IMR-90 (cell line): Measurements from ENCODE around the gene RAI1. TPM values are rescaled to one million over a fixed set of nuclear protein-coding genes. Genes with fewer than 3 reads are reported as not detected.

Experiments used
- ATAC-seq: fragments of 200-7000 bp; cut with Tn5 transposase; 2 replicates; pipeline ENCODE4 v1.9.1; 2020; ENCODE audit warnings: low read depth, mild to moderate bottlenecking, moderate library complexity
- BruUV-seq: library from RNA; stranded (reverse); fragments of 400-500 nt; replicated peaks from 2 replicates; lab custom pipeline; 2021; lab: Mats Ljungman, UMichigan
- CTCF ChIA-PET: fragments of 300-600 bp; formaldehyde crosslinking; extraction: SDS; loops from one replicate; lab custom pipeline; 2021; ENCODE audit warnings: antibody characterized with exemption; lab: Yijun Ruan, JAX
- POLR2A ChIA-PET: fragments of 300-600 bp; sonication (Branson Sonifier 250); formaldehyde crosslinking; loops from one replicate; lab custom pipeline; 2022; ENCODE audit warnings: antibody characterized with exemption; ENCODE audit not compliant: unreplicated experiment; lab: Charles Lee
- DNase-seq: peaks from one replicate; pipeline ENCODE4 v3.0.0; 2013
- H2AFZ ChIP-seq: replicated peaks from 2 replicates; pipeline ENCODE3; 2013; ENCODE audit warnings: low read length, mild to moderate bottlenecking; ENCODE audit not compliant: poor library complexity
- H2AK5ac ChIP-seq: 2 replicates; pipeline ENCODE4 v1.6.1; 2013; ENCODE audit warnings: low read depth, low read length, inconsistent platforms
- H2AK9ac ChIP-seq: replicated peaks from 2 replicates; pipeline ENCODE3; 2013; ENCODE audit warnings: mild to moderate bottlenecking, low read depth, low read length, moderate library complexity; ENCODE audit not compliant: poor library complexity
- H2BK120ac ChIP-seq: 2 replicates; pipeline ENCODE4 v1.6.1; 2013; ENCODE audit warnings: low read depth, low read length, inconsistent platforms
- H2BK15ac ChIP-seq: 3 replicates; pipeline ENCODE4 v1.6.1; 2013; ENCODE audit warnings: low read depth, low read length, inconsistent platforms
- H2BK20ac ChIP-seq: 2 replicates; pipeline ENCODE4 v1.6.1; 2013; ENCODE audit warnings: low read depth, mild to moderate bottlenecking, inconsistent platforms, low read length, moderate library complexity
- H2BK5ac ChIP-seq: 2 replicates; pipeline ENCODE4 v1.6.1; 2013; ENCODE audit warnings: mild to moderate bottlenecking, low read depth, low read length, inconsistent platforms; ENCODE audit not compliant: poor library complexity, severe bottlenecking
- H3K14ac ChIP-seq: replicated peaks from 2 replicates; pipeline ENCODE4 v1.6.1; 2013; ENCODE audit warnings: low read depth, low read length, inconsistent platforms
- H3K18ac ChIP-seq: 2 replicates; pipeline ENCODE4 v1.6.1; 2013; ENCODE audit warnings: low read depth, low read length, control low read depth
- H3K23ac ChIP-seq: 2 replicates; pipeline ENCODE4 v1.6.1; 2013; ENCODE audit warnings: low read depth, low read length, inconsistent platforms
- H3K27ac ChIP-seq: 2 replicates; pipeline ENCODE4 v1.5.1; 2013; ENCODE audit warnings: mild to moderate bottlenecking, control low read depth, low read length; ENCODE audit not compliant: insufficient read depth
- H3K27me3 ChIP-seq: 2 replicates; pipeline ENCODE4 v1.6.1; 2013; ENCODE audit warnings: low read length; ENCODE audit not compliant: control insufficient read depth, insufficient read depth
- H3K36me3 ChIP-seq: 2 replicates; pipeline ENCODE4 v1.6.1; 2013; ENCODE audit warnings: low read length, mixed read lengths; ENCODE audit not compliant: control insufficient read depth, insufficient read depth
- H3K4ac ChIP-seq: 2 replicates; pipeline ENCODE4 v1.6.1; 2013; ENCODE audit warnings: low read depth, low read length, inconsistent platforms
- H3K4me1 ChIP-seq: 2 replicates; pipeline ENCODE4 v1.6.1; 2013; ENCODE audit warnings: low read length, mixed read lengths; ENCODE audit not compliant: control insufficient read depth, insufficient read depth
- H3K4me2 ChIP-seq: 2 replicates; pipeline ENCODE4 v1.6.1; 2013; ENCODE audit warnings: low read depth, mild to moderate bottlenecking, control low read depth, low read length, moderate library complexity
- H3K4me3 ChIP-seq: 2 replicates; pipeline ENCODE4 v1.5.1; 2013; ENCODE audit warnings: low read depth, mild to moderate bottlenecking, control low read depth, low read length, moderate library complexity; ENCODE audit not compliant: insufficient read depth
- H3K56ac ChIP-seq: 2 replicates; pipeline ENCODE4 v1.6.1; 2013; ENCODE audit warnings: low read length, inconsistent platforms; ENCODE audit not compliant: insufficient read depth; ENCODE audit errors: extremely low read depth
- H3K79me1 ChIP-seq, 2 experiments: 2 replicates each; pipeline ENCODE4 v1.6.1; 2013; ENCODE audit warnings: low read length in 2 of 2, inconsistent platforms in 1 of 2, low read depth in 1 of 2
- H3K9ac ChIP-seq: 2 replicates; pipeline ENCODE4 v1.6.1; 2013; ENCODE audit warnings: low read depth, low read length, control low read depth
- H3K9me1 ChIP-seq: 2 replicates; pipeline ENCODE4 v1.6.1; 2013; ENCODE audit warnings: low read length, inconsistent platforms; ENCODE audit not compliant: insufficient read depth
- H3K9me3 ChIP-seq: 2 replicates; pipeline ENCODE4 v1.6.1; 2013; ENCODE audit warnings: low read length; ENCODE audit not compliant: control insufficient read depth, insufficient read depth
- H4K20me1 ChIP-seq: 2 replicates; pipeline ENCODE4 v1.6.1; 2013; ENCODE audit warnings: low read length, inconsistent platforms; ENCODE audit not compliant: insufficient read depth
- H4K5ac ChIP-seq: 2 replicates; pipeline ENCODE4 v1.6.1; 2013; ENCODE audit warnings: mild to moderate bottlenecking, low read depth, low read length, control low read depth
- H4K8ac ChIP-seq, 2 experiments: 2 replicates each; pipeline ENCODE4 v1.6.1; 2013; ENCODE audit warnings: low read depth in 2 of 2, low read length in 2 of 2, control low read depth in 1 of 2, inconsistent platforms in 1 of 2
- H4K91ac ChIP-seq: 2 replicates; pipeline ENCODE4 v1.6.1; 2013; ENCODE audit warnings: low read depth, low read length, inconsistent platforms; ENCODE audit not compliant: insufficient read depth
- BHLHE40 ChIP-seq: fragments of 150-350 bp; IDR thresholded peaks from 2 replicates; pipeline ENCODE4 v1.6.1; 2016; ENCODE audit warnings: mild to moderate bottlenecking, low read depth, low read length
- CEBPB ChIP-seq: IDR thresholded peaks from 2 replicates; pipeline ENCODE4 v1.6.1; 2012; ENCODE audit warnings: low read depth, low read length, improper control_type of control experiment
- CTCF ChIP-seq: conservative IDR thresholded peaks from 2 replicates; pipeline ENCODE4 v1.5.1; 2012; ENCODE audit warnings: mild to moderate bottlenecking, low read depth, low read length, improper control_type of control experiment
- FOS ChIP-seq: fragments of 150-350 bp; IDR thresholded peaks from 2 replicates; pipeline ENCODE4 v1.6.1; 2016; ENCODE audit warnings: low read depth, low read length
- MAFK ChIP-seq: IDR thresholded peaks from 2 replicates; pipeline ENCODE4 v1.6.1; 2012; ENCODE audit warnings: low read depth, low read length, improper control_type of control experiment
- NFE2L2 ChIP-seq: fragments of 150-350 bp; IDR thresholded peaks from 2 replicates; pipeline ENCODE4 v1.6.1; 2016; ENCODE audit warnings: low read depth, mild to moderate bottlenecking, low read length
- USF2 ChIP-seq: fragments of 150-350 bp; IDR thresholded peaks from 2 replicates; pipeline ENCODE4 v1.6.1; 2017; ENCODE audit warnings: mild to moderate bottlenecking, antibody characterized with exemption, low read length, low read depth
- whole genome bisulfite sequencing, 2 experiments: methylation state at CpG; one replicate each; pipeline versions ENCODE4 v1.1.5 to v1.1.7; 2013; ENCODE audit warnings: missing lambda C conversion rate in 2 of 2; ENCODE audit not compliant: insufficient read length in 1 of 2; ENCODE audit errors: extremely low coverage in 2 of 2; 5-methylcytosine and 5-hydroxymethylcytosine counted together
- dilution Hi-C: fragments of 300-500 bp; cut with HindIII; formaldehyde crosslinking; loops from one replicate; pipeline ENCODE4 v1.14.3; 2018; ENCODE audit warnings: low sequenced_read_pairs; ENCODE audit not compliant: unreplicated experiment
- in situ Hi-C: fragments of 300-500 bp; cut with MboI; formaldehyde crosslinking; loops from 3 replicates; pipeline ENCODE4 v1.14.3; 2019; ENCODE audit warnings: low sequenced_read_pairs, inconsistent platforms, mixed read lengths
- intact Hi-C: fragments of 100-400 bp; cut with micrococcal nuclease; formaldehyde crosslinking; loops from 2 replicates; pipeline ENCODE4 v1.10.0; 2022
- polyA plus RNA-seq, 3 experiments: library from polyadenylated mRNA; depleted of rRNA; stranded (reverse); fragments of >200 nt; gene quantifications; 2 replicates each; pipeline ENCODE4 v1.2.3, GENCODE V29; 2012; ENCODE audit warnings: low replicate concordance in 1 of 3
- total RNA-seq: library from RNA; depleted of rRNA; stranded (reverse); fragments of >200 nt; gene quantifications from 2 replicates; pipeline ENCODE4 v1.2.3, GENCODE V29; 2012

Gene RAI1
- total and polyA plus RNA-seq, 2 of the 4 experiments (the other 2 are of a cell fraction), result 1.8 to 10.5 TPM

DNA sequence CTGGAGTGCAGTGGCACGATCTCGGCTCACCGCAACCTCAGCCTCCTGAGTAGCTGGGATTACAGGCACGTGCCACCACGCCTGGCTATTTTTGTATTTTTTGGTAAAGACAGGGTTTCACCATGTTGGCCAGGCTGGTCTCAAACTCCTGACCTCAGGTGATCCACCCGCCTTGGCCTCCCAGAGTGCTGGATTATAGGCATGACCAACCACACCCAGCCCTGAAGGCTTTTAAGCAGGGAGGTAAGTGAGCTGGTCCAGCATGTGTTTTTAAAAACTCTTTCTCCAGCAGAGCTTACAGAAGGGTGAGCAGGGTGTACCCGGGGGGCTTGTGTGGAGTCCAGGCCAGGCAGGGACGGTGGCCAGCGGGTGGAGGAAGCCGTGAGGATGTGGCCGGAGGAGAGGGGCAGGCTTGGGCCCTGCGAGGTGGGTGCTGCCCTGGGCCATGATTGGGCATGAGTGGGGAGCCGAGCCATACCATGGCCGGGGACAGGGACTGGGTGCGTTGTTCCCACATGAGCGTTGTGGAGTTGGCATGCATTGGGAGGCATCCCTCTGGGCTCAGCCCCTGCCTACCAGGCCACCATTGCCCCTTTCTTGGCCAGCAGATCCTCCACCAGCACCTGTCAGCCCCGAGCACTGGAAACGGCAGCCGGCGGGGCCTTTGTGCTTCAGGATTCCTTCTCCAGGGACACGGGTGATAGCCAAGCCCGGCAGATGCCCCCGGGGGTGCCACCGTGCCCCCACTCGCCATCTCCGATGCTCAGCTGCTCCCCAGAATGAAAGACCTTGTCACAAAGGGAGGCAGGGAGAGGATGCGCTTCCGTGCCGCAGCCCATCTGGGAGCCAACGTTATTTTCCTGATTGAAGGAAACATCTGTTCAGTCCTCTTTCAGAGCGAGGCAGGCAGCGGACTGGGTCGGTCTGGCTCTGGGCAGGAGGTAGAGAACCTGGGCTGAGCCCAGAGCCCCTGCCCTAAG is 64.5 kb downstream of the RAI1 start:
- in situ Hi-C loops, result no loop called here
- TF ChIP-seq BHLHE40 (no peak), NFE2L2 (no peak), CTCF (no peak), MAFK (no peak), FOS (no peak), USF2 (no peak), CEBPB (no peak)
- CTCF ChIA-PET, result interaction anchor here (0.6 kb wide), 1 partner anchor 66 kb away, joined by 6 read pairs; no protein-coding TSS in a partner anchor
- H3K18ac ChIP-seq, result no peak overlapping the region
- intact Hi-C loops, result loop anchor here (10.0 kb wide), 1 partner anchor 391 kb away; no protein-coding TSS in a partner anchor
- no TSS peak for BruUV-seq
- H3K56ac ChIP-seq, result no peak overlapping the region
- H3K4me1 ChIP-seq, result peaks cover 24% of the 10 kb centered on the region
- peaks cover 5% of the 10 kb centered on the region; the same call in 1 of the 2 replicates for H3K36me3 ChIP-seq
- H3K9me3 ChIP-seq, result no peaks in the 10 kb centered on the region
- H4K5ac ChIP-seq, result no peak overlapping the region
- no peak overlapping the region for H3K9ac ChIP-seq
- H2BK15ac ChIP-seq, result no peak overlapping the region
- no peak overlapping the region for H3K14ac ChIP-seq
- H3K27ac ChIP-seq, result no peak overlapping the region
- no peak overlapping the region; the same call in 1 of the 2 replicates for H3K23ac ChIP-seq
- H2BK5ac ChIP-seq, result no peak overlapping the region
- H2BK20ac ChIP-seq, result no peak overlapping the region
- H2AK9ac ChIP-seq, result peak overlapping the region; percentile 15
- dilution Hi-C loops, result no loop called here
- no peak overlapping the region for H3K4me2 ChIP-seq
- H3K4ac ChIP-seq, result no peak overlapping the region
- H3K9me1 ChIP-seq, result peaks cover 33% of the 10 kb centered on the region
- H2BK120ac ChIP-seq, result no peak overlapping the region
- POLR2A ChIA-PET, result no interaction called here
- H2AK5ac ChIP-seq, result no peak overlapping the region
- H4K8ac ChIP-seq, result no peak overlapping the region
- 89% methylated on average over 19 of the region's 33 CpGs; no CpG with 5 or more reads in 1 of the 2 experiments for WGBS, 2 experiments
- peaks cover 89% of the 10 kb centered on the region for H4K20me1 ChIP-seq
- H3K4me3 ChIP-seq, result no peak overlapping the region
- H2AFZ ChIP-seq, result no peak overlapping the region
- no peak for DNase-seq
- peaks cover 45 to 94% of the 10 kb centered on the region in 2 experiments for H3K79me1 ChIP-seq
- no peak for ATAC-seq
- no peaks in the 10 kb centered on the region for H3K27me3 ChIP-seq
- H4K91ac ChIP-seq, result no peak overlapping the region
